HG03025 (cell line): ENCODE results near the gene CFAP61.

ENCODE experiments used
- ATAC-seq: cut with Tn5 transposase; IDR thresholded peaks from one replicate; pipeline ENCODE4 v1.9.1; 2021; ENCODE audit warnings: mild to moderate bottlenecking, moderate library complexity; ENCODE audit not compliant: unreplicated experiment, low FRiP score

CFAP61 gene

DNA sequence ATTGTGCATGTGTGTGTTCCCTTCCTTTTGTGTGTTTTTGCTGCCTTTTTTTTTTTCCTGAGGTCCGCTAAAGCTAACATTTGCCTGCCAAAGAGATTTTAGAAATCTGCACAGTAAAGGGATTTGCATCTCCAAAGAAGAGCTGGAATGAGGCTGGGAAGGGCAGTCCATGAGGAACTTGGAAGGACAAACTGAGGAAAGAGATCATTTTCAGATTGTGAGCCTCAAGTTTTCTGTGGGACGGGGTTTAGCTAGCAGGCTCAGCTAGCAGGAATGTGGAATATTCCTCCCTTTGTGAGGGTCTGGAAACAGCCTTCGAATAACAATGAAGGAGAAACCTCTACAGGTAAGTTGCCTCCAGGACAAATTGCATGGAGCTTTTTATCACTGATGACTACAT is 319.3 kb downstream of the CFAP61 start:
- no peak for ATAC-seq

DNA sequence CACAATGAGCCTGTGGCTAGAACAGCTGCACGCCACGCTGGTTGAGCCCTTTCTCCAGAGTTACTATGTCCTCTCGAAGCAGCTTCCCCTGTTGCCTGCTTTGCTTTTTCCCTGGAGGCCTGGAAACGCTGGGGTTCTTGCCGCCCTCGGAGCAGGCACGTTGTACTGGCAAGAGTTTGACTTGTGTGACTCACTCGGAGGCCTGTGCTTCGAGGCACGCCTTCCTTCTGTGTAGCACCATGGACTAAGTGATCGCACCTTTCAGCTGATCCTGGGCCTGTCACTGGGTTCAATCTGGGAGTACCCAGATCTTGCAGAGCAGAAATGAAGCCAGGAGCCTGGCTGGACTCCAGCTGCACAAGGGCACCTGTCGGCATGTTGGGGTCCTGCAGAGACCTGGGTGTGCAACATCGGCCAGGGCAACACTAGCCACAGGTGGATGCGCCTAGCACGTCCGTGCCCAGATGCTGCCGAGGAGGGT is 320.8 kb downstream of the CFAP61 start:
- no peak for ATAC-seq

DNA sequence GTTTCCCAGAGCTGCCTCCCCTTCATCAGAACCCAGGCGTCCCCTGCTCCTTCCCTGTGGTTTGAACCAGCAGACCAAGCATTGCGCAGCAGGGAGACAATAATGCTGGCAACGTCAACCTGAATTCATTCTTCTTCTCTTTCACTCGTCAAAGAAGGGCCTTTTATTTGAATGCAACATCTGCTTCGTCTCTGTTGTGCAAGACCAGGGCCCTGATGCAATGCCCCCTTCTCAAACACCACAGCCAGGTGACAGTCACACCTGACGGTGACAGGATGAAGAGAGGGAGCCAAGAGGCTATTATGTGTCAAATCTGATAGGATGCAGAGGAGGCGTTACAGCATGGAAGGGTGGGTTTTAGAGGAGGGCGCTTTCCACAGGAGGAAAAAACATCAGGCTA is 323.5 kb downstream of the CFAP61 start:
- no peak for ATAC-seq

DNA sequence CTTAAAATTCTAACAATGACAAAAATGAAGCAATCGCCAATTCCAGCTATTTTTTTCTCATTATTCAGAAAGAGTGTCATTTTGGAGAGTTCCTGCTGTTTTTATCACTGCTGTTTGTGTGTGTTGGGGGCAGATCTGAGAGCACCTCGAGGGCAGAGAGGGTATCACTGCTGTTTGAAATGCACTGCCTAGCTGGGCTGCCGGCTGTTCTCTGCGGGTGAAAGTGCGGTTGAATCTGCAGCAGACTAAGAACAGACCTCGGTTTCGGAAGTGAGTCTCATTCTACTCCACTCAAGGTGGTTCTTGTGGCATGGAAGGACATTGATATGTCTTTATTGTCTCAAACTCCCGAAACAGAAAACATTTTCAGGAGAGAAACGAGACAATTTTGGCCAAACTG is 333.9 kb downstream of the CFAP61 start:
- ATAC-seq, result no peak

DNA sequence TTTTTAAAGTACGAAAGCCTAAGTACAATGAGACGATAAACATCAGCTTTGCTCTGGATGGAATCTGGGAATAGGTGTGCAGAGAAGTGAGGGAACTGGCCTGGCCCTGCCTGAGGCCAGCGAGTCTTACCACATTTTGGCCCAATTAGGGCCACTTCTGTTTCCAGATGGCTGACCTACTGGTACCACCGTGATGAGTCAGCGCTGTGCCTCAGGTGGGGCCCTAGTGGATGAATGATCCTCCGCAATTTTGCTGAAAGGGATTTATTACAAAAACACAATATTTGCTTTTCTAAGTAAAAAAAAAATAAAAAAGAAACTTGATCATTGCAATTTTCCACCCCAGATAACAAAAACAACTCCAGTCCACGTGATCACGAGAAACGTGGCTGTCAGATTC is 338.1 kb downstream of the CFAP61 start:
- no peak for ATAC-seq

DNA sequence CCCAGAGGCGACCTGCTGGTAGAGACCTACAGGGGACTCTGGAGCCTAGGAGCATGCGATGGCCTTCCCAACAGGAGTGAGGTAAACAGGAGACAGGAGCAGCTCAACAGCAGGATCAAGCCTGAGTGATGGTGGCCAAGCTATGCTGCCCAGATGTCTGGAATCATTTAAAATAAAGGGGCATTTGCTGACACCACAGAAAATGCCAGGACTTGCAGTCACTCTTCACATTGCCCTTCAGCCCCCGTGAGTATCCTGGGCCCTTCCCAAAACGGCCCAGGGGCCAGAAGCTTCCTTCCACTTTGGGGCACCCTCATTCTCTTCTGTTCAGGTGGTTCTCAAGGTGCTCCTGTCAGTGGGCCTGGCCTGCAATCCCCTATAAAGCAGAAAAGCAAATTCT is 338.8 kb downstream of the CFAP61 start:
- no peak for ATAC-seq

DNA sequence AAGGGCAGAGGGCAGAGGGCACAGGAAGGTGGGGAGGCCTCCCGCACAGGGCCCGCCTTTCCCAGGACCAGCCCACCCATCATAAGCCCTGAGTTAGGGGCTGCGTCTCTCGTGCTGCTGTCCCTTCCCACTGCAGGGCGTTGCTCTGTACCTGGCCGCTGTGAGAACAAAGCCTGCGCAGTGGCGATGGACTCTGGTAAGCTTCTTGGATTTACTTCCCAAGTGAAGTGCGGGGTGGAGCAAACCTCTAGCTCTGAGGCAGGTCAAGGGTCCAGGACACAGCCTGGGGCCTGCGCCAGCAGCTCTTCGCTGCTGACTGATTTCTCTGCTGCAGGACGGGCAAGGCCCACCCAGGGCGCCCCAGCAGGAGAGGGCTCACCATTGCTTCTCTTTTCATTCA is 339.4 kb downstream of the CFAP61 start:
- no peak for ATAC-seq

DNA sequence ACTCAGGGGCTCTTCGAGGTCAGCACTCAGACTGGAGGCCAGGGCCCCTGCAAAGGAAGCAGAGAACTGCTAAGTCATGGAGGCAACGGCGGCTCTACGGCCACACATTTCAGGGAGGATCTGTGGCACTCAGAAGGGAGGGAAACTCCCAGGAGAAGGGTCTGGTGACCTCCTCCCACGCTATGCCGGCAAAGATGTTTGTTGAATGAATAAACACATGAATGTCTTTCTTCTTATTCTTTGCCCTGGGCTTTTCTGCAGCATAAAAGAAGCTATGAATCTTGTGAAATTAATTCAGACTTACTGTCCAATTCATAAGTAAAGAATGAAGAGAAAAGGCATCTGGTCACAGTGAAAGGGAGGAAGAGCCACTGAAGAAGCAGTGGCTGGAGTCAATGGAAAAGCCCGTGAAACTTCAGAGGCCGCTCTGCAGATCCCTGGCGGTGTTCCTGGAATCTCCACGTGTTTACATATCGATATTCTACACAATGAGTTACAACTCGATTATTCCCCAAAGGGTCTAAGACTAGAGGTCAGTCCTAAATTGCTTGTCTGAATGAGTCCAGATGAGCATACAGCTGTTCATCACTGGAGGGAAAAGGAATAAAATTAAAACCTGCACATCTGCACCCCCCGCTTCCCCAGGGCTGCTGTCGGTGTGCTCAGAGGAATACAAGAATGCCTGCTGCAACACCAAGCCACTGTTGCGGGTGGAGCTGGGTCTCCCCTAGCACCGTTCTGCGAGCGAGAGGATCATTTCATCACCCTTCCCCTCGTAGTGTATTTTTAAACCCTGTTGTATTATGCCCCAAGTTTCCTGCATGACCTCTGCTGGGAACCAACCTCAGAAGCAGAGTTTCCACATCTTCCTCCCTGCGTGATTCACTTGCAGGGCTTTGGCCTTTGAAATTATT is 341.1 kb downstream of the CFAP61 start:
- no peak for ATAC-seq

DNA sequence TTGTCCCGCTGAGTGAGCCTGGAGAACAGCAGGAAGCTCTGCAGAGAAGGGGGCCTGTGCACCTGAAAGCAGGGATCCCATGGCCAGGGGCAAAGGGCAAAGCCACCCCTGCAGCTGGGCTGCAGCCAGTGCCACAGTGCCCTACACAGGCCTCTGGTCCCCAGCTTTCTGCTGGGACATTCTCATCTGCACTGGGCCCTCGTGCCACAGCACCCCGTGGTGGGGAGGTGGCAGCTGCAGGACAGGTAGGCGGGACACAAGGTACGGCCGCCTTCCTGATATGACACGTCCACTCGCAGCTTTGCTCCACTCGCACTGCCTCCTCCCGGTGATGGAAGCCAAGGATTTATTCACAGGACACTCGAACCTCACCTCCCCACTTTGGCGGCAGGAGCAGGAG is 342.8 kb downstream of the CFAP61 start:
- ATAC-seq, result no peak

DNA sequence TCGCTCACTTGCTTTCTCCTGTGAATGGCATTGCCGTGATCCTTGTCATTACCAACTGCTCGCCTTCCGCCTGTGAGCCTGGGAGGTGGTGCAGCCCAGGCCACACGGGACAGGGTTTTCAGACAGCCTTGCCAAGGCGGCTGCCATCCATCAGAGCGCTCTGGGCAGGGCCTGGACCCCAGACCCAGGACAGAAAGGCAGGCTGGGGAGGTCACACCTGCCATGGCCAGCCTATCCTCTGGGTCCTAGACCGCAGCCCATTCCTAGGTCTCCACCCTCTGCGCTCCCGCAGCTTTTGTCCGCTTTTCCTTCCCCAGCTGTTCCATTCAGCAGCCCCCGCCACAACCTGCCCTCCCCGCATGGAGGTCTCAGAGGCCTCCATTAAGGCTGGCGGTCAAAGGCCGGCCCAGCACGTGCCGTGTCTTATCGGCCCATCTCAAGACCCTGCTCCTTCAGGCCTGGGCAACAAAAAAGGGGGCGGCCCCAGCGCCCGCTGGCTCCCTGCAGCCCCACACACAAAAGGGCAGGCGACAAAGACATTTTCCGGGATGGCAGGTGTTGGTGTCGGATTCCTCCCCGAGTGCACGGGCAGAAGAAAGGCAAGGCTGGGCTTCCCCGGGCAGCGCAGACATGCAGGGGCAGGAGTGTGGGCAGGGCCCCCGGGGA is 343.7 kb downstream of the CFAP61 start:
- ATAC-seq, result no peak

DNA sequence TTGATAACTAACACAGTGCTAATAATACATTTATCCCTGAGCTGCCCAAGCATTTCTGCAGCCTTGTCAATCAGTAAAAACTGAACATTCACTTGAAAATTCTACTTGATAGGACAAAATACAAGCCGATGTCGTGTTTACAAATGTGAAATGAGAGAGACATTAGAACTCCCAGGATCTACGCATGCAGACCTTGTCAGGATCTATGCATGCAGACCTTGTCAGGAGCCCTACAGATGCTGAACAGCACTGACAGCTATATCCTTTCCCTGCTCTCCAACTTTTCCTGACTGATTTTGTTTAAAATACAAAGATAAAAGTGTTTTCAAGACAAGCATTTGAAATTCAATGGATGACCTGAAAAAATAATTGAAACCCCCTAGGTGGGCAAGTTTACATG is 344.5 kb downstream of the CFAP61 start:
- ATAC-seq, result no peak

DNA sequence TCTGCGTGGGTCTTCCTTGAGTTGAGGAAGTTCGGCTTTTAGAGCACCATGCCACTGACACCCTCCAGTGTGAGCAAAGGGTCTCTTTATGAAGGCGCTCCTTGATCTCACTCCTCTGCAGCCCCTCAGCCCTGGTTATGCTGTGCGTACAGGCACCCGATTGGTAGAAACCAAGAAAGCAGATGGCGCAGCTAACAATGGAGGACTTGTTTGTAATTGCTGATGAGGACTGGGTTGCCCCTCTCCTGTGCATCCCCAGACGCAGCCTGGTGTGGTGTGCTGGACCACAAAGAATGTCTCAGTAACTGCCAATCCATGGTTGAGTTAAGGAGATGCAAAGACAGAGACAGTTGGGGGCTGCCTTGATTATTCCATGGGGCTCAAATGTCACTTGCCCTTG is 345.8 kb downstream of the CFAP61 start:
- ATAC-seq, result no peak

DNA sequence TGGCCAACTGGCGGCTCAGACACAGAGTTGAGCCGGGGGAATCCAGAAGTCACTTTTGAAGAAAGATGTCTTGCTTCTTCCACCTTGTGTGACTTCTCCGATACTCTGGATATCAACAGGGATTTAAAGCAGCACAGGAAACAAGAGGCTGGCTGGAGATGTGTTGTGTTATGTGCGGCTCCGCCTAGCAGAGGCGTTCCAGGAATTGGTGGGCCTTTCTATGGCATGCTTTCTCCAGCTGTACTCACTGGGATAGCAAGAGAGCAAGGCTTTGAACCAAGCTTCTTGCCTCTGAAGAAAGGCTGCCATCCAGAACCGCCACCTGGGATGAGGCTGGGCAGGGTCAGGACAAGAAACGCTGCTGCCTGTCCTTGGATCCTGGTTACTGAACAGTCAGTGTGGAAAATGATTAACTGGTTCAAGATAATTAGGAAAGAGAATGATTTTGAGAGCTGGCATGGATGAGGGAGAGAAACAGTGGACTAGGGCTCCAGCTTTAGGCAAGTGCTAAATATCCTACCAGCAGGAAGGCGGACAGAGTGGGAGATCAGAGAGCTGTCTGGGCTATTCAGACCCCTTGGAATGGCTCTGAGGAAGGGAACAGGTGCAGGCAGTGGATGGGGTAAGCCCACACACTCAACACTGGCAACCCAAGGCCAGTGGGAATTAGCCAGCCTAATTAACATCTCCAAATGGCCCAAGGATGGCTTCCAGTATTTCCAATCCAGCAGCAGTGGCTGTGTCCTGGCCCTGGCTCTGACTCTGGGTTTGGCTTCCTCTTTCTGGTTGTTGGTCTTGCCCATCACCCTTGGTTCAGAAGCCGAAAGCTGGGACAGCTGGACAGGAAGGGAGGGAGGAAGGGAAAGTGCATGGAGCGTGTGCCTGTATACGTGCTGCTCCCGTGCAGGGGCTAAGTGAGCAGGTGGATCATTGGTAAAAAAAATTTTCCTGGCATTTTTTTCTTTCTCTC is 347.5 kb downstream of the CFAP61 start:
- no peak for ATAC-seq

DNA sequence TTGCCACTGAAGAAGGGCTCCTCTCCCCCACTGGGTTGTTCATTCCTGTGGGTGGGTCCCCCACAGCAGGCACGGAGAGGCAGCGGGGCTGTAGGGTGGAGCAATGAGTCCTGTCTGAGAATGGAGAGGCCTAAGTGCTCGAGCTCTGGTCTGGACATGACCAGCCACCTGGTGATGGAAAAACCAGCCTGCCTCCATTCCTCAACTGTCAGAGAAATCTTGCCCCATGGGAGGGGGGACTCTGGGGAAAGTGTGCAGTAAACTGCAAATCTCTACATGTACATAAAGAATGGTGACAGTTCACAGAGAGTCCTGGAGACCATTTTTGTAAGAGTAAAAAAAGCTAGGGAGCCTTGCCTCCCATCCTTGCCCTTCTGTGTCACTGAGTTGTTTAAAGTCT is 349.7 kb downstream of the CFAP61 start:
- ATAC-seq, result no peak

DNA sequence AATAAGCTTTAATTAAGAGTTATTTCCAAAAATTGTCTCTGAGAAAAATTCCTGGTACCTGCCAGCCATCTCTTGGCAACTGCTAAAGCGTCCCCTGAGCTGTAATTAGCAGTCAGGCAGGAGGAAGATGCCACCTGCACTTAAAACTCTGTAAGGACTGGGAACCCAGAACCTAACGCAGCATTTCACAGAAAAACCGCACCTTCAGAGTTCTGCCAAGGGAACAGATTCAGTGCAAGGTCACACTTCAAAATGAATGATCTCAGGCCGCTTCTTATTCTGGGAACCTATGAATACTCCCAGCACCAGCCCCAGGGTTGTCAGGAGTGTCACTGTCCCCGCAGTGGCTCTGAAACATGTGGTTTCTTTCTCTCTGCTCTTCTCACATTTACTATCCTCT is 352.3 kb downstream of the CFAP61 start:
- ATAC-seq, result no peak

DNA sequence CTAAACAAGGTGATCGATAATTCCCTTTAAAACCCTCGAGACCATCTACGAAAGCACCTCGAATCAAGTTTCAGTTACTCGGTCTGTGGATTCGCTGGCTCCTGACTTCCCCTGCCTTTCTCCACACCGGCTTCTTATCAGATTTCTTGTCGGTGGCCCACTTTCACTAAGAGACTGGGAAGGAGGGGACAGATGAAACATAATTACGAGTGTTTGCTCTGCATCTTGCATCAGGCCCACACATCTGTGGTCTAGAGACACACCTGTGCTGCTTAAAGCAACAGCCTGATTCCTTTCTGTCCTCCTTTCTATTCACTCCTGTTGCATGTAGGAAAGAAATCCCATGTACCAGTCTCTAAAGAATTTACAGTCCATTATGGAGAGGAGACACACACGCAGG is 353.3 kb downstream of the CFAP61 start:
- no peak for ATAC-seq

DNA sequence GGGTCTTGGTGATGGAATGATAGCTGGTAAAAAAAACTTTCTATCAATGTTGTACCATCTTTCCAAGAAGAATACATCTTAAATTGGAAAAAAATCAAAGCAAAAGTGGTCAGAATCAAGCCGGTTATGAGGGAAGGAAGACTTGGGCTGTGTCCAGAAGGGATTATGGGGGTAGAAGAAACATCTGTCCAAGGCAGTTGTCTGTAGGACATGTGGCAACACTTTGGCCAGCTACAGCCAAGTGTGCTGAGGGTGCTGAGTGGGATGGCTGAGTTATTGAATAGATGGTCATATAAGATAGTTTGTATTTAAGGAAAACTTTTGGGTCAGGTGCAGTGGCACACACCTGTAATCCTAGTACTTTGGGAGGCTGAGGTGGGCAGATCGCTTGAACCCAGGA is 354.0 kb downstream of the CFAP61 start:
- no peak for ATAC-seq

DNA sequence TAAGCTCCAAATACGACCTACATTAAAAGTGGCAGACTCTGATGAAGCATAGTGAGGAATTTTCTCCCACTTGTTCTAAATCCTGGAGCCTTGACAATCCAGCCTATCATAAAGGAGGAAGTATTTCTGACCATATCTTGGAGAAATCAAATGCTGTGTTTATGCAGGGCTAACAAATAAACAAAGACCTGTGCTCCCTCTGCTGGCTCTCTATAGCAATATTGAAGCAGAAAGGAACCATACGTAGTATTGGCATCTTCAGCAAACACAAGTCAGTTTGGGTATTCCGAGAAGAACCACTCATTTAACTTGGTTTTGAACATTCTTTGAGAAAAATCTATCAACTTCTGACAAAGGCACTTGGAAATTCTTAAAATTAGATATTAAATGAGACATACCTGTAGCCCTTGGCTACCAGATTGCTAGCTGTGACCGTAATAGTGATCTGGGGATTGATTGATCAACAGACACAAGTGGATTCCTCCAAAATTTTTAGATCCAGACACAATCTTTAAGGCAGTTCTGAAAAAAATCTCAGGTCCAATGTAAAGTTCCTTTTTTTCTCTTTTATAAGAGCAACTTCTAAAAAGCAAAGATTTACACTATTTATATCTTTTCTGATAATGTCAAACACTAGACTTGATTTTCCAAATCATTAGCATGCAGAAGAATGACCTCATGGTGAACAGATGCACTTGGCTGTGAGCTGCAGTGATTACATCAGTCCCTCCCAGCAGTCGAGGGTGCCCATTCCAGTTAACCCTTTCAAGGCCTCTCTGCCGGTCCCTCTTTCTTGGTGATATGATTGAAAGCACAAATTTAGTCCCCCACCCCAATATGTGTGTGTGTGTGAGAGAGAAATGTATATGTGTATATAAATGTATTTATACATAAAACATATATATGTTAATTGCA is 355.8 kb downstream of the CFAP61 start:
- ATAC-seq, result no peak

DNA sequence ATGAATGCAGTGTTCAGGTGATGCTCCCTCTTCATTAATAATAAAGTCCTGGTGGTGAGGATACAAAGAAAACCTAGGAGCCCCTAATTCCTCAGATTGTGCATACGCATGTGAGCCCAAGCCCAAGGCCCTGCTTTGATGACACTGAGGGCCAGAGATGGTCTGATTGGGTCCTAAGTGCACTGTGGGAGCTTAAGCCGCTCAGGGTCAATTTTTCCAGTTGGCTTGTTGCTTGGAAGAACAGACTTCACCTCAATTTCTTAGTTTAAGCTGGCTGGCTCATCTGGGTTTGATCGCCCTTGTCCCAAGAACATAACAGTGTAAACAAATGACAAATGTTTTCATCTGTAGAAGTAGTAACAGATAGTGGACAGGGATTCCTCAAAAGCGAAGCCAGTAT is 357.0 kb downstream of the CFAP61 start:
- ATAC-seq, result no peak
